H9 (cell line): ENCODE measurements around the gene FLVCR2. TPM values are rescaled to one million over a fixed set of nuclear protein-coding genes. Genes with fewer than 3 reads are reported as not detected.

ENCODE experiments used
- DNase-seq: peaks from one replicate; pipeline ENCODE4 v3.0.0-alpha.2; 2017
- H2AFZ ChIP-seq: one replicate; pipeline ENCODE4 v1.6.1; 2013; ENCODE audit warnings: mild to moderate bottlenecking, low read length, control low read depth, moderate library complexity
- H2AK5ac ChIP-seq: 2 replicates; pipeline ENCODE4 v1.6.1; 2013; ENCODE audit warnings: low read length, control low read depth, mixed read lengths; ENCODE audit not compliant: insufficient read length
- H2BK120ac ChIP-seq: one replicate; pipeline ENCODE4 v1.6.1; 2013; ENCODE audit warnings: low read depth, mild to moderate bottlenecking, low read length, control low read depth, inconsistent platforms; ENCODE audit not compliant: poor library complexity, severe bottlenecking
- H2BK12ac ChIP-seq: 2 replicates; pipeline ENCODE4 v1.6.1; 2013; ENCODE audit warnings: low read length, control low read depth, mixed read lengths, low read depth; ENCODE audit not compliant: insufficient read length
- H2BK15ac ChIP-seq: 2 replicates; pipeline ENCODE4 v1.6.1; 2013; ENCODE audit warnings: low read depth, low read length, control low read depth
- H2BK20ac ChIP-seq: one replicate; pipeline ENCODE4 v1.6.1; 2013; ENCODE audit warnings: low read depth, mild to moderate bottlenecking, low read length, control low read depth, inconsistent platforms; ENCODE audit not compliant: poor library complexity, severe bottlenecking
- H2BK5ac ChIP-seq: 2 replicates; pipeline ENCODE4 v1.6.1; 2013; ENCODE audit warnings: low read length, control low read depth, mixed read lengths; ENCODE audit not compliant: insufficient read length
- H3K14ac ChIP-seq: 2 replicates; pipeline ENCODE4 v1.6.1; 2013; ENCODE audit warnings: low read length, control low read depth; ENCODE audit not compliant: insufficient read depth
- H3K18ac ChIP-seq: 2 replicates; pipeline ENCODE4 v1.6.1; 2013; ENCODE audit warnings: low read depth, mild to moderate bottlenecking, mixed read lengths, low read length, control low read depth; ENCODE audit not compliant: insufficient read length
- H3K23ac ChIP-seq: 2 replicates; pipeline ENCODE4 v1.6.1; 2013; ENCODE audit warnings: low read length, control low read depth, mixed read lengths, low read depth; ENCODE audit not compliant: insufficient read length
- H3K23me2 ChIP-seq: 2 replicates; pipeline ENCODE4 v1.6.1; 2013; ENCODE audit warnings: low read depth, mild to moderate bottlenecking, mixed read lengths, low read length, control low read depth; ENCODE audit not compliant: insufficient read length, poor library complexity, severe bottlenecking
- H3K27ac ChIP-seq: 2 replicates; pipeline ENCODE4 v1.5.1; 2013; ENCODE audit warnings: low read length, control low read depth, mixed read lengths, low read depth; ENCODE audit not compliant: insufficient read length
- H3K27me3 ChIP-seq: 2 replicates; pipeline ENCODE4 v1.6.1; 2013; ENCODE audit warnings: low read length, control low read depth, inconsistent platforms; ENCODE audit not compliant: insufficient read depth
- H3K4ac ChIP-seq: 2 replicates; pipeline ENCODE4 v1.6.1; 2013; ENCODE audit warnings: low read depth, mild to moderate bottlenecking, control low read depth, inconsistent platforms, low read length, moderate library complexity
- H3K4me1 ChIP-seq: 2 replicates; pipeline ENCODE4 v1.6.1; 2013; ENCODE audit warnings: low read length, control low read depth, inconsistent platforms; ENCODE audit not compliant: insufficient read depth
- H3K4me2 ChIP-seq: 2 replicates; pipeline ENCODE4 v1.6.1; 2013; ENCODE audit warnings: low read length, control low read depth, mixed read lengths; ENCODE audit not compliant: insufficient read length, insufficient read depth
- H3K56ac ChIP-seq: 2 replicates; pipeline ENCODE4 v1.6.1; 2013; ENCODE audit warnings: low read depth, mild to moderate bottlenecking, mixed read lengths, low read length, control low read depth; ENCODE audit not compliant: insufficient read length
- H3K79me1 ChIP-seq: 2 replicates; pipeline ENCODE4 v1.6.1; 2013; ENCODE audit warnings: low read depth, mild to moderate bottlenecking, moderate library complexity, low read length, control low read depth, inconsistent platforms; ENCODE audit not compliant: insufficient read depth, poor library complexity, severe bottlenecking
- H3K79me2 ChIP-seq: 2 replicates; pipeline ENCODE4 v1.6.1; 2013; ENCODE audit warnings: low read length, control low read depth, inconsistent platforms; ENCODE audit not compliant: insufficient read depth
- H3K9ac ChIP-seq: 2 replicates; pipeline ENCODE4 v1.6.1; 2013; ENCODE audit warnings: low read length, control low read depth, mixed read lengths; ENCODE audit not compliant: insufficient read length; ENCODE audit errors: extremely low read depth
- H3K9me3 ChIP-seq: one replicate; pipeline ENCODE4 v1.6.1; 2013; ENCODE audit warnings: low read depth, low read length, inconsistent platforms; ENCODE audit not compliant: control insufficient read depth
- H3T11ph ChIP-seq: one replicate; pipeline ENCODE4 v1.6.1; 2013; ENCODE audit warnings: mild to moderate bottlenecking, low read length, control low read depth, inconsistent platforms
- H4K20me1 ChIP-seq: one replicate; pipeline ENCODE4 v1.6.1; 2013; ENCODE audit not compliant: control insufficient read depth, insufficient read length, insufficient read depth
- H4K5ac ChIP-seq: 2 replicates; pipeline ENCODE4 v1.6.1; 2013; ENCODE audit warnings: low read depth, mild to moderate bottlenecking, mixed read lengths, low read length, control low read depth; ENCODE audit not compliant: insufficient read length
- H4K8ac ChIP-seq: replicated peaks from 2 replicates; pipeline ENCODE4 v1.6.1; 2013; ENCODE audit warnings: low read length, control low read depth, mixed read lengths, low read depth; ENCODE audit not compliant: insufficient read length
- H4K91ac ChIP-seq: 2 replicates; pipeline ENCODE4 v1.6.1; 2013; ENCODE audit warnings: low read depth, mild to moderate bottlenecking, moderate library complexity, mixed read lengths, low read length, control low read depth; ENCODE audit not compliant: insufficient read length
- H3K27ac Mint-ChIP-seq, 3 experiments: 2 replicates in 2 of 3; 3 replicates in 1 of 3; pipeline ENCODE4 v1.8.0; 2020 to 2021; ENCODE audit warnings: mixed read lengths in 3 of 3, mild to moderate bottlenecking in 1 of 3, moderate library complexity in 1 of 3
- H3K27me3 Mint-ChIP-seq: 2 replicates; pipeline ENCODE4 v1.8.0; 2021; ENCODE audit warnings: low read depth, mild to moderate bottlenecking, moderate library complexity, mixed read lengths
- H3K36me3 Mint-ChIP-seq, 3 experiments: 2 replicates in 2 of 3; 3 replicates in 1 of 3; pipeline ENCODE4 v1.8.0; 2020 to 2021; ENCODE audit warnings: low read depth in 3 of 3, mixed read lengths in 3 of 3; ENCODE audit not compliant: insufficient read depth in 1 of 3
- H3K4me1 Mint-ChIP-seq, 2 experiments: 2 replicates each; pipeline ENCODE4 v1.8.0; 2020; ENCODE audit warnings: mixed read lengths in 2 of 2
- H3K4me3 Mint-ChIP-seq, 2 experiments: 2 replicates in 1 of 2; 3 replicates in 1 of 2; pipeline ENCODE4 v1.8.0; 2020 to 2021; ENCODE audit warnings: mild to moderate bottlenecking in 2 of 2, mixed read lengths in 2 of 2, moderate library complexity in 1 of 2
- H3K9me3 Mint-ChIP-seq, 2 experiments: 2 replicates in 1 of 2; 3 replicates in 1 of 2; pipeline ENCODE4 v1.8.0; 2020; ENCODE audit warnings: mild to moderate bottlenecking in 2 of 2, mixed read lengths in 2 of 2, moderate library complexity in 1 of 2
- CTCF ChIP-seq: fragments of 200-600 bp; sonication (generic); conservative IDR thresholded peaks from 3 replicates; pipeline ENCODE4 v1.8.0; 2021; ENCODE audit warnings: antibody characterized with exemption, mild to moderate bottlenecking
- WGBS: extraction: QIAGEN DNeasy Blood & Tissue Kit; methylation state at CpG from one replicate; pipeline ENCODE4 v1.1.7; 2013; ENCODE audit warnings: missing lambda C conversion rate, low lambda C conversion rate, mixed read lengths; ENCODE audit not compliant: insufficient read length; ENCODE audit errors: extremely low coverage; 5-methylcytosine and 5-hydroxymethylcytosine counted together
- total RNA-seq: library from RNA; stranded (reverse); gene quantifications from 2 replicates; pipeline ENCODE4 v1.2.1, GENCODE V29; 2021

The FLVCR2 gene
- total RNA-seq, 1 experiment from 2014 or later = 7.1 TPM

GRCh38 chr14:75650253-75651058 is 72.0 kb downstream of the FLVCR2 start:
- Histone ChIP-seq H2BK20ac (no peak overlapping the region), H3K4me2 (no peak overlapping the region), H3K27ac (no peak overlapping the region), H4K8ac (no peak overlapping the region), H2BK5ac (no peak overlapping the region), H2BK12ac (no peak overlapping the region), H2BK15ac (no peak overlapping the region), H3K23ac (no peak overlapping the region), H3K79me1 (no peaks in the 10 kb centered on the region), H2BK120ac (no peak overlapping the region), H3T11ph (no peak overlapping the region), H4K91ac (no peak overlapping the region), H3K18ac (no peak overlapping the region), H3K9ac (no peak overlapping the region), H2AFZ (no peak overlapping the region), H3K9me3 (no peaks in the 10 kb centered on the region), H4K5ac (no peak overlapping the region), H3K79me2 (no peaks in the 10 kb centered on the region), H3K14ac (no peak overlapping the region), H3K27me3 (no peaks in the 10 kb centered on the region), H2AK5ac (no peak overlapping the region), H3K23me2 (no peaks in the 10 kb centered on the region), H4K20me1 (no peaks in the 10 kb centered on the region), H3K4ac (no peak overlapping the region), H3K56ac (no peak overlapping the region), H3K4me1 (no peaks in the 10 kb centered on the region)
- H3K9me3 Mint-ChIP-seq = no peaks in the 10 kb centered on the region
- no peak for TF ChIP-seq CTCF
- no peaks in the 10 kb centered on the region for H3K4me1 Mint-ChIP-seq
- no peaks in the 10 kb centered on the region for H3K27me3 Mint-ChIP-seq
- H3K4me3 Mint-ChIP-seq = no peak overlapping the region
- no peak for DNase-seq
- H3K36me3 Mint-ChIP-seq = peaks cover 32 to 70% (median 55%) of the 10 kb centered on the region in 3 experiments
- no CpG with 5 or more reads among the region's 5 CpGs for WGBS
- H3K27ac Mint-ChIP-seq = no peak overlapping the region
